ENCODE results near the gene DHX38.

DNA sequence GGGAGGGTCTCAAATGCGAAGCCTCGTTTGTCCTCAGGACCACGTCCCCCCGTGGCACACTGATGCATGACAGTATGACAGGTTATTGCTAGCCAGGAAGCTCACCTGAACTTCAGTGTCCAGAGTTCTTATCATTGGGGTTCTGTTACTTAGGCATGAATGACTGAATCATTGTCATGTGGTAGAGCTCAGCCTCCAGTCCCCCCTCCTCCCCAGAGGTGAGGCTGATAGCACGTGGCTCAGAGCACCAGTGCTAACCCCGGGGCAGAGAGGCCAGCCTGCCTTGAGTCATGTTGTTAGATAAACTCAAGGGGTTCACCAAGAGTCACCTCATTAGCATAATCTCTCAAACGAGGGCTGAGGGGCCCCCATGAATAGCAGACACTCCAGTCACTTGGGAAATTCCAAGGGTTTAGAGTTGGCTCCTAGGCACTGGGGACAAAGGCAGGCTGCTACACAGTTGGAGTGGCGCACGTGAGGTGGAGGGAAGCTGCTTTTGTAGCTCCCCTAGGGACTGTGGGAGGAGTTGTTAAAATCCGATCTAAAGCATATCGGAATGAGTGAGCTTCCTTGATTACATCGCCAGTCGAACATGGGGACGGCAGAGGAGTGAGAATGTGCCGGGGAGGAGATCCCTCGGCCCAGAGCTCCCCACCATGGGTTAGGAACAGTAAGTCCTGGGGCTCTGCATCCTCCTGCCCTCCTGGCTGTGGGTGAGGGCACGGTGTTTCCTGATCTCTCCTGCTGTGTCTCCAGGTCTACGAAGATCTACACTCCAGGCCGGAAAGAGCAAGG, 18.2 kb downstream of the DHX38 start:
- TF ChIP-seq, protein P1, sequence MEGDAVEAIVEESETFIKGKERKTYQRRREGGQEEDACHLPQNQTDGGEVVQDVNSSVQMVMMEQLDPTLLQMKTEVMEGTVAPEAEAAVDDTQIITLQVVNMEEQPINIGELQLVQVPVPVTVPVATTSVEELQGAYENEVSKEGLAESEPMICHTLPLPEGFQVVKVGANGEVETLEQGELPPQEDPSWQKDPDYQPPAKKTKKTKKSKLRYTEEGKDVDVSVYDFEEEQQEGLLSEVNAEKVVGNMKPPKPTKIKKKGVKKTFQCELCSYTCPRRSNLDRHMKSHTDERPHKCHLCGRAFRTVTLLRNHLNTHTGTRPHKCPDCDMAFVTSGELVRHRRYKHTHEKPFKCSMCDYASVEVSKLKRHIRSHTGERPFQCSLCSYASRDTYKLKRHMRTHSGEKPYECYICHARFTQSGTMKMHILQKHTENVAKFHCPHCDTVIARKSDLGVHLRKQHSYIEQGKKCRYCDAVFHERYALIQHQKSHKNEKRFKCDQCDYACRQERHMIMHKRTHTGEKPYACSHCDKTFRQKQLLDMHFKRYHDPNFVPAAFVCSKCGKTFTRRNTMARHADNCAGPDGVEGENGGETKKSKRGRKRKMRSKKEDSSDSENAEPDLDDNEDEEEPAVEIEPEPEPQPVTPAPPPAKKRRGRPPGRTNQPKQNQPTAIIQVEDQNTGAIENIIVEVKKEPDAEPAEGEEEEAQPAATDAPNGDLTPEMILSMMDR (IDR thresholded peaks at IDR 0.05), result no peak
- TF ChIP-seq POLR2AphosphoS5 (IDR thresholded peaks at IDR 0.05), result no peak

Measured in transverse colon (tissue), 4 donors.